Measurements from ENCODE around the gene ERICH2.
A peak's percentile ranks its signal among the peaks of the same experiment; 100 is the strongest.

ERICH2 gene

GRCh38 chr2:170814533-170815230 lies 44.5 kb downstream of the ERICH2 start:
- no peak overlapping the region for H3K27ac ChIP-seq (replicated peaks)
- peaks cover 61% of the 10 kb centered on the region for H3K27me3 ChIP-seq (ENCODE audit: insufficient read depth, poor library complexity, severe bottlenecking)
- DNase-seq (ENCODE audit: low read depth in 1 of 2, low spot score in 1 of 2): no peak
- no peak for TF ChIP-seq CTCF (IDR thresholded peaks at IDR 0.05; ENCODE audit: insufficient read depth, low read length)
- no peak for TF ChIP-seq SPI1 (IDR thresholded peaks at IDR 0.05; ENCODE audit: borderline replicate concordance, low read depth)
- TF ChIP-seq GABPA (IDR thresholded peaks at IDR 0.05; ENCODE audit: low read depth): no peak
- TF ChIP-seq POLR2AphosphoS5 (IDR thresholded peaks at IDR 0.05; ENCODE audit: low read depth): no peak
- TF ChIP-seq, protein P1, sequence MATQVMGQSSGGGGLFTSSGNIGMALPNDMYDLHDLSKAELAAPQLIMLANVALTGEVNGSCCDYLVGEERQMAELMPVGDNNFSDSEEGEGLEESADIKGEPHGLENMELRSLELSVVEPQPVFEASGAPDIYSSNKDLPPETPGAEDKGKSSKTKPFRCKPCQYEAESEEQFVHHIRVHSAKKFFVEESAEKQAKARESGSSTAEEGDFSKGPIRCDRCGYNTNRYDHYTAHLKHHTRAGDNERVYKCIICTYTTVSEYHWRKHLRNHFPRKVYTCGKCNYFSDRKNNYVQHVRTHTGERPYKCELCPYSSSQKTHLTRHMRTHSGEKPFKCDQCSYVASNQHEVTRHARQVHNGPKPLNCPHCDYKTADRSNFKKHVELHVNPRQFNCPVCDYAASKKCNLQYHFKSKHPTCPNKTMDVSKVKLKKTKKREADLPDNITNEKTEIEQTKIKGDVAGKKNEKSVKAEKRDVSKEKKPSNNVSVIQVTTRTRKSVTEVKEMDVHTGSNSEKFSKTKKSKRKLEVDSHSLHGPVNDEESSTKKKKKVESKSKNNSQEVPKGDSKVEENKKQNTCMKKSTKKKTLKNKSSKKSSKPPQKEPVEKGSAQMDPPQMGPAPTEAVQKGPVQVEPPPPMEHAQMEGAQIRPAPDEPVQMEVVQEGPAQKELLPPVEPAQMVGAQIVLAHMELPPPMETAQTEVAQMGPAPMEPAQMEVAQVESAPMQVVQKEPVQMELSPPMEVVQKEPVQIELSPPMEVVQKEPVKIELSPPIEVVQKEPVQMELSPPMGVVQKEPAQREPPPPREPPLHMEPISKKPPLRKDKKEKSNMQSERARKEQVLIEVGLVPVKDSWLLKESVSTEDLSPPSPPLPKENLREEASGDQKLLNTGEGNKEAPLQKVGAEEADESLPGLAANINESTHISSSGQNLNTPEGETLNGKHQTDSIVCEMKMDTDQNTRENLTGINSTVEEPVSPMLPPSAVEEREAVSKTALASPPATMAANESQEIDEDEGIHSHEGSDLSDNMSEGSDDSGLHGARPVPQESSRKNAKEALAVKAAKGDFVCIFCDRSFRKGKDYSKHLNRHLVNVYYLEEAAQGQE (IDR thresholded peaks at IDR 0.05; ENCODE audit: insufficient replicate concordance, low read depth): no peak
- no peak overlapping the region for H3K4me3 ChIP-seq (replicated peaks; ENCODE audit: insufficient read depth, low read length)

DNA sequence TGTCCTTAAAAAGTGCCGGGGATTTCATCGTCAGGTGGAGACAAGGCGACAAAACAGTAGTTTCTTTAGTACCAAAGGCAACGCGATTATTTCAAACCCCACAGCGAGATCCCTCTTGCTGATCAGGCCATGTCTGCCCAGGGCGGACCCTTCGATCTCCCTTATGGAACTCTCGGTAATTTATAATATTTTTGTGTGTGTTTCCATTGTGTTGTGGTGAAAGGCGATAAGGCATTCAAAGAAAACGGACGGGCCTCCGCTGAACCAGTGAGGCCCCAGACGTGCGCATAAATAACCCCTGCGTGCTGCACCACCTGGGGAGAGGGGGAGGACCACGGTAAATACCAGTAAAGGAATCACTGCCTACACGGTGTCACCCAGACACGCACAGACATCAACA lies 45.1 kb downstream of the ERICH2 start:
- H3K27ac ChIP-seq (replicated peaks): no peak overlapping the region
- peaks cover 68% of the 10 kb centered on the region for H3K27me3 ChIP-seq (ENCODE audit: insufficient read depth, poor library complexity, severe bottlenecking)
- no peak for DNase-seq (ENCODE audit: low read depth in 1 of 2, low spot score in 1 of 2)
- TF ChIP-seq, protein P1 (IDR thresholded peaks at IDR 0.05; ENCODE audit: insufficient replicate concordance, low read depth): no peak
- TF ChIP-seq POLR2AphosphoS5 (IDR thresholded peaks at IDR 0.05; ENCODE audit: low read depth): no peak
- TF ChIP-seq CTCF (IDR thresholded peaks at IDR 0.05; ENCODE audit: insufficient read depth, low read length): no peak
- TF ChIP-seq GABPA (IDR thresholded peaks at IDR 0.05; ENCODE audit: low read depth): no peak
- TF ChIP-seq SPI1 (IDR thresholded peaks at IDR 0.05; ENCODE audit: borderline replicate concordance, low read depth): no peak
- H3K4me3 ChIP-seq (replicated peaks; ENCODE audit: insufficient read depth, low read length): no peak overlapping the region

GRCh38 chr2:170815746-170816503 lies 45.7 kb downstream of the ERICH2 start:
- TF ChIP-seq GABPA (IDR thresholded peaks at IDR 0.05; ENCODE audit: low read depth) (no peak), CTCF (IDR thresholded peaks at IDR 0.05; ENCODE audit: insufficient read depth, low read length) (peak; percentile 25)
- TF ChIP-seq, protein P1 (IDR thresholded peaks at IDR 0.05; ENCODE audit: insufficient replicate concordance, low read depth): peak; percentile 60
- DNase-seq (ENCODE audit: low read depth in 1 of 2, low spot score in 1 of 2): peak in 1 of 2 experiments; percentile 50
- Histone ChIP-seq H3K27me3 (ENCODE audit: insufficient read depth, poor library complexity, severe bottlenecking) (peaks cover 71% of the 10 kb centered on the region), H3K4me3 (replicated peaks; ENCODE audit: insufficient read depth, low read length) (no peak overlapping the region; the same call in 1 of the 2 replicates), H3K27ac (replicated peaks) (no peak overlapping the region)
